Kidney capillary endothelial cell (primary cell): ENCODE results near the gene CPZ.

ENCODE experiments used
- DNase-seq: peaks from one replicate; pipeline ENCODE4 v3.0.0-alpha.2; 2018; ENCODE audit warnings: low spot score

CPZ gene

GRCh38 chr4:8639777-8640720 is 47.5 kb downstream of the CPZ start:
- DNase-seq, result no peak

DNA sequence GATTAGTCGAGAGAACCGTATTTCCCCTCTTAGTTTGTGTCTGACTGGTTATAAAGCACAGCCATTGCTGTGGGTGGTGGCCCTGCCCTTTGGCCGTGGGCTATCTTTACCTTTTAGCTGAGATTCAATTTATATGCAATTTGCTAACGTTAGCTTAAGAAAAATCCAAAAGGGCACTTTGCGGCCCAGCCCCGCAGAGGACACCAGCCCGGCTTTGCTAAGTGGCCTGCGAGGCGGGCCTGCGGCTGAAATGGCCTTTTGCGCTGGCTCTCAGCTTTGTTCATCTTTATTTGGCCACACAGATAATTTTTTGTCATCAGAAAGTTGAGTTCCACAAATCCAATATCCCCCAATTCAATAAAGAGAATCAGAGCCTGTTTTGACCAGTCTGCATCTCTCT is 48.3 kb downstream of the CPZ start:
- no peak for DNase-seq

DNA sequence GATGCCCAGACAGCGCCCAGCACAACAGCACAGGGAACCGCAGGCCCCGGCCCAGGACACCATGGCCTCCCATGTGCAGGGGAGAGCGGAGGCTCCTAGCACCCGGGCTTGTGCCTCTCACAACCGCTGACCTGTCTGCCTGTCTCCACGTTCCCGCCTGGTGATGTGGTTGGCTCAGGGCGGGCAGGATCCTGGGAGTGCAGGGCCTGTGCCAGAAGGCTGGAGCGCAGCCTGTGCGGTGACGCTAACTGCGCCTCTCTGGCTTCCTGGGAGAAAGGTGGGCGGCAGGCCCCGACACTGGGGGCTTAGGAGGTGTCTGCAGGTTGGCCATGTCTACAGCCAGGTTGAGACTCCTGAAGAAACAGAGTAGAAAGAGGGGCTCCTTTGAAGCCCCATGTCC is 48.7 kb downstream of the CPZ start:
- DNase-seq, result no peak

DNA sequence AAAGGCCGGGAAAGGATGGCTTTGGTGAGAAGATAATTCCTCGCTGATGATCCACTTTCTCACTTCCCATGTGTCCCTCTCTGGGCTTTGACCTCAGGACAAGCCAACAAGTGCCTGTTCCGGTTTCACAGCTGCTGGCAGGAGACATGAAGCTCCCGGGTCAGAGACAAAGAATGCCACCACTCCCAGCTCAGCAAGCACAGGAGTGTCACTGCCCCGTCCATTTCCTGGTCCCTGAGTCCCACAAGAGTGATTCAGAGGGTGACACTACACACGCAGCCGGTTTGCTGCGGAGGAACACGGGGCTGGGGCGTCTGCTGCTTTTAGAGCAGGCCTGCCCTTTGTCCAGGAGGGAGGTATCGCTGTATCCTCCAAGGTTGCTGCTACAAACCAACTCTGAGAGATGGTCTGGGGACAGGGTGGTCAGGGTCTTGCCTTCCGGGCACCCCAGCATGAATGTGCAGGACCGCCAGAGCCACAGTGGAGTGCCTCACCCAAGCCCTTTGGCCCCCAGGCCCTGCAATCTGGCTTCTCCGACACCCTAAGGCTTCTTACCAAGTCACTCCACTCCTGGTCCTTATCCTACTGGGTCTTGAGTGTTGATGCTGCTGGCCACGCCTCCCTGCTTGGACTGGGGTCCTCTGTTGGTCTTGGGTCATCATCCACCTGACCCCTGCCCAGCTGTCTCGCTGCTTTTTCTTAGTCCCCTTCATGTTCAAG is 49.5 kb downstream of the CPZ start:
- no peak for DNase-seq

GRCh38 chr4:8642651-8643321 is 50.2 kb downstream of the CPZ start:
- no peak for DNase-seq

DNA sequence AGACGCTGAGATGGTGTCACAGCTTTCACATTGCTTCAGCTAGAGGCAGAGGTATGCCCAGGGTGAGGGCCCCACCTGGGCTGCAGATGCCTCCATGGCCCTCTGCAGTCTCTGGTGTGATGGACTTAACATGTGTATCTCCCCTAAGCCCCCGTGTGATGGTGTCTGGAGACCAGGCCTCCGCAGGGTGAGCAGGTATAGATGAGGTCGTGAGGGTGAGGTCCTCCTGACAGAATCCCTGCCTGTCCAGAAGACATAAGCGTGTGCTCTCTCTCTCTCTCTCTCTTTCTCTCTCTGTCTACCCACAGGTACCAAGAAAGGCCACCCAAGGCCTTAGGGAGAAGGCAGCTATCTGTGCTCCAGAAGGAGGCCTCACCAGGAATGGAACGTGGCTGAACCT is 50.9 kb downstream of the CPZ start:
- DNase-seq, result no peak

DNA sequence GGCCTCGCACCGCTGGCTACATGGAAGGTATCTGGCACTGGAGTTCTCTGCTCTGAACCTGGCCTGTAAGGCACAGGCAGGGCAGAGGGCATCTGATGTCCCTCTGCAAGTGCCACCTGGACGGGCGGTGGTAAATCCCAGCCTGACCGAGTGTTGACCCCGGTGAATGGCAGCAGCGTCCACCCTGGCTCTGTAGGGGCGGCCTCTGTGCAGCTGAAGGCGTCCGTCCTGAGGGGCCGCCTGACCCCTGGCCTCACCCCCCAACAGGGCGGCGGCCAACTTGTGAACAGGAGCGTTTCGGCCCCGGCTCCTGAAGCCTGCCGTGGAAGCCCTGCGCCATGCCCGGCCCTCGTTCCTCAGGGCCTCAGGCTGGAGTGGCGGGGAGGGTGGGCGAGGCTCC is 51.4 kb downstream of the CPZ start:
- DNase-seq, result no peak

DNA sequence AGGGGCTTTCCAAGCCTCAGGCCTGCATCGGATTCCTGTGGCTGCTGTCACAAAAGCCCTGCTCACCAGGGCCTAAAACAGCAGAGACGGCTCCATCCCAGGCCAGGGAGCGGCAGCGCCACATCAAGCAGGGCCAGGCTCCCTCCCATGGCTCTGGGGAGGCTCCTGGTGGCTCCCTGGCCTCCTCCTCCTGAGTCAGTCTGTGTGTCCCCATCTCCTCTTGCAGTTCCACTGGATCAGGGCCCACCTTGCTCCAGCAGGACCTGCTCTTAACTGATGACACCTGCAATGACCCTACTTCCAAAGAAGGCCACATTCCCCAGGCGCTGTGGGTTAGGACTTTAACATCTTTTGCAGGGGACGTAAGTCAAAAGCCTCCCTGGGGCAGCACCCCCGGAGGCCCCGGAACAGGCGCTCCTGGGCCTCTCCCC is 51.9 kb downstream of the CPZ start:
- DNase-seq, result no peak

- DNase-seq, result no peak
Measured at GRCh38 chr4:8644966-8645752, 52.6 kb downstream of the CPZ start.

DNA sequence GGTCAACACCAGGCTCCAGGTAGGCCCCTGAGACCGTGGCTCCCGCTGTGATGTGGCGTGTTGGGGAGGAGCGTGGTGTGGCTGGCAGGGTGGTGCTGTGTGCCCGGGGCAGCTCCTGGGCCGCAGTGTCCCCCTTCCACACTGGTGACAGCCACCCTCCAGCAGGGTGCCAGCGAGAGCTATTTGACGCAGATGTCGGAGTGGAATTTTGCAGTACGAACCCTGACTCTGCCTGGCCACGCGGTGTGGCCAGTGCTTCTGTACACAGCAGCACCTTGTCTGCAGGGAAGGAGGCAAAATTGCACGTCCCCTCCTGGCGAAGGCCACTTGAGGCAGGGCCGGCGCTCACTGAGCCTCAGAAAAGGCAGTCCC is 53.2 kb downstream of the CPZ start:
- DNase-seq, result no peak

GRCh38 chr4:8646296-8647093 is 53.9 kb downstream of the CPZ start:
- DNase-seq, result no peak

DNA sequence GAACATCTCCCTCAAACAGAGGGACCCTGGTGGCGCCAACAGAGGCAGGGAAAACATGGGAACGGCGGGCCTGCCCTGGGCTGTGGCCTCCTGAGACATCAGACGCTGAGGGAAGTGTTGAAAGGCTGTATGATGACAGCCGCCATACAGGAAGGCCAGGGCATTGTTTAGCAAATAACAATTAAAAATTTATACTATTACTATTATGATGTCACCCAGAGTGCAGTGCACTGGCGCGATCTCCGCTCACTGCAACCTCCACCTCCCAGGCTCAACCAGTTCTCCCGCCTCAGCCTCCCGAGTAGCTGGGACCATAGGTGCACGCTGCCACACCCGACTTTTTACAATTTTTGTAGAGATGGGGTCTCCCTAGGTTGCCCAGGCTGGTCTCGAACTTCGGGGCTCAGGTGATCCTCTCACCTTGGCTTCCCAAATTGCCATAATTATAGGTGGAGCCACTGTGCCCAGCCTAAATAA is 54.6 kb downstream of the CPZ start:
- no peak for DNase-seq

DNA sequence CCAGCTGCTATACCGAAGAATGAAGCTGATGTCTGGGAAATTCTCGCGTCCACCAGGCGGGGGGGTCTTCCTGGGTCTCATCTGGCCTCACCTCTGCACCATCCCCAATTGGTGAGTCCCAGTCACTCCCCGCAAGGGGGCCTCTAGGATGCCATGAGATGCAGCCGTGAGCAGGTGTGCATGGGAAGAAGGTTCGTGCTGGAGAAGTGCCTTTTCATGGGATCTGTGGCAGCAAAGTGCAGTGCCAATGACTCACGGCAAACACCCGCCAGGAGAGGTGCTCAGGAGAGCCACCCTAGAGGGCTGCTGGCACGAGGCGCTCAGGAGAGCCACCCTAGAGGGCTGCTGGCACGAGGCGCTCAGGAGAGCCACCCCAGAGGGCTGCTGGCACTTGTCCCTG is 55.1 kb downstream of the CPZ start:
- no peak for DNase-seq

- DNase-seq, result no peak
Measured at GRCh38 chr4:8648296-8648695, 55.7 kb downstream of the CPZ start.

DNA sequence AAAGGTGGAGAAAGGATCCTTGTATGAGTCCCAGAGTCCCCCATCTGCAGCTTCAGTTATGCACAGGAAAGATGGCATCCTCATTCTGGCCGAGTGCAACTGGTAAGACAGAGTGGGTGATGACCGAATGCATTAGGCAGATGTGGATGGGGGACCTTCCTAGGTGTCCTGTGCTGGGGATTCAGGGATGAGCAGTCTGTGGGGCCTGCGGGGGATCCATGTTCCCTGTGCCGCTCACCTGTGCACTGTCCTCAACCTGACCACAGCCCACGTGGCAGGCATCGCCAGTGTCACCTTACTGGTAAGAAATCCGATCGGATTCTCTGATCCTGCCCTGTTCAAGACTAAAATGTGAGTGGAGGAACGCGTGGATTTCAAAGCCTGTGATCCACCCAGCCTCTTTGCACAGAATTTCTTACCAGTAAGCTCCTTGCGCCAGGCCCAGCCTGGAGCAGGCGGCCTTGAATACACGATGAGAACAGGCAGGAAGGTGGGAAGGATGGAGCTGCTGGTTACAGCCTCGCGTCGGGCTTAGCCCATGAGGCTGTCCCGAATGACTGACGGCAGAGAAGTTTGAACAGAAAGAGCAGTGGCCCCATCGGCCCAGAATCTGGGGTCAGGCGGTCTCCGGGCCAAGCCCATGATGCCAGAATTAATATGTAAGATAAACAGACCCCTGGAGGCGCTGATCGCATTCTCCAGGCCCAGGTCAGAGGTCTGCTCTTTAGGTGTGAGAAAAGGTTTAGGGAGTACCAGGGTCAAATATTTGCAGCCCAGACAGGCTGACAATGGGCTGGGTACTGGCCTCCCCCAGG is 56.5 kb downstream of the CPZ start:
- no peak for DNase-seq

DNA sequence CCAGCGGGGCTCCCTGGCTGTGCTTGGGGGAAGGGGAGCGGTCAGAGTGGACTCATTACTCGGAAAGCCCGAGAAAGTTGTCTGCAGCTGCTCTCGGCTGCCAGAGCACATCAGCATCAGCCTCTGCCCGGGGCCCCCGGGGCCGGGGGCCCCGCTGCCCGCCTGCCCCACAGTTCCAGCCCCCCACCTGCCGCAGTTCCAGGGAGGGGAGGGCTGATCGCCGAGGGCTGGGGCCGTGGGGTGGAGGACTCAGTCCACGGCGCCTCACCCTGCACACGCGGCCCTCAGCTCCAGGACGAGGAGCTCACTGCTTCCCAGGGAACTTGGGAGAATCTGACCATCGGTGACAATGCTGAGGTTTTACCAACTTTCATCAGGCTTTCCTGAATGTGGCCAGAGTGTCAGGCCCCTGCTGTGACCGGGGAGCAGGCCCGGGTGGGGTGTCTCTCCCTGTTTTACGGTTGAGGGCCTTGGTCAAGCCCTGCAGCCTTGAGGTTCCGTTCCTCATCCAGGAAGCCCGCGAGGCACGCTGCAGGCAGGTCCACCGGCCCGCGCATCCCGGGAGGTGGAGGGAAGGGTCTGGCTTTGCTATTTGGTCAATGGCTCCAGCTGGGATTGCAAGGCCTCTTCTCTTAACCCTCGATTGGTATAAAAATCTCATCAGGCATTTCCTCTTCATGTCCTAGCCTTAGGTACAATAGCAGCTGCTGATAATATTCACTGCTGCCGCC is 57.2 kb downstream of the CPZ start:
- no peak for DNase-seq

GRCh38 chr4:8651661-8652180 is 59.2 kb downstream of the CPZ start:
- no peak for DNase-seq

- no peak for DNase-seq
Measured at GRCh38 chr4:8652181-8653078, 59.9 kb downstream of the CPZ start.
